ENCODE results near the gene FHIT. TPM values are rescaled to one million over a fixed set of nuclear protein-coding genes. Genes with fewer than 3 reads are reported as not detected.

FHIT gene
- total RNA-seq, 1 experiment from 2014 or later = 3.6 TPM

DNA sequence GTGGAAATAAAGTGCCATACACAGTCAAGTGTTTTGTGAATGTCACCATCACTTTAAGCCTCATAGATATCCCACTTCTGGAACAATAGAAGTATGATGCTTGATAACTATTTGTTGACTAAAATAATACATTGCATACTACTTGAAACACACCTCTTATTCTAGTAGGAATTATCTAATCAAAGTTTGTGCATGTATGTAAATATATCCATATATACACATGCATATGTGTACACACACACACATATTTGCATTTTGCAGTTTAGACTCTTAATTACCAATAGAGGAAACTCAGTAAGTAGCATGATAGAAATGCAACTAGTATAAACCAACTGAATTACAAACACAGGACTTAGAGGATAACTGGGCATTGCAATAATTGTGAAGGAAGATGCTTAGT is 1084.1 kb downstream of the FHIT start:
- no peaks in the 10 kb centered on the region for H3F3A ChIP-seq (ENCODE audit: low read length, unreplicated experiment)
- CTCF ChIA-PET = no interaction called here
- H3K4me3 ChIP-seq (ENCODE audit: low read length) = no peak overlapping the region
- H3K9me2 ChIP-seq (replicated peaks; ENCODE audit: low read length) = no peaks in the 10 kb centered on the region
- intact Hi-C loops (cut with micrococcal nuclease) = no loop called here
- POLR2A ChIA-PET (ENCODE audit: unreplicated experiment) = no interaction called here
- no peaks in the 10 kb centered on the region for H3K36me3 ChIP-seq (ENCODE audit: low read depth, low read length)
- 0 out of 2 replicates have a peak, but pooled peaks cover 6% of the 10 kb centered on the region for H3K27me3 ChIP-seq (ENCODE audit: low read length)
- ATAC-seq (no peak), DNase-seq (no peak)
- no peak overlapping the region for H2AFZ ChIP-seq (ENCODE audit: low read length)
- no peak overlapping the region for H3K4me2 ChIP-seq (ENCODE audit: low read length)
- H3K9me3 ChIP-seq (ENCODE audit: low read length) = no peaks in the 10 kb centered on the region
- no peak for TF ChIP-seq EZH2 (IDR thresholded peaks at IDR 0.05; ENCODE audit: low read length, unreplicated experiment)
- no peak for TF ChIP-seq CTCF (conservative IDR thresholded peaks at IDR 0.05; ENCODE audit: low read depth, low read length)
- TF ChIP-seq EZH2phosphoT487 (IDR thresholded peaks at IDR 0.05; ENCODE audit: borderline replicate concordance, low read length) = no peak
- no peaks in the 10 kb centered on the region for H3K4me1 ChIP-seq (ENCODE audit: insufficient read depth, low read length)
- no peaks in the 10 kb centered on the region for H3K79me2 ChIP-seq (ENCODE audit: low read length)
- no peak overlapping the region for H3K27ac ChIP-seq (ENCODE audit: low read length)
- BruUV-seq (replicated peaks) = no TSS peak
- no peak overlapping the region for H3K9ac ChIP-seq (ENCODE audit: low read length)
- no peaks in the 10 kb centered on the region for H4K20me1 ChIP-seq (ENCODE audit: low read length)

GRCh38 chr3:60160822-60161748 is 1090.2 kb downstream of the FHIT start:
- TF ChIP-seq EZH2phosphoT487 (IDR thresholded peaks at IDR 0.05; ENCODE audit: borderline replicate concordance, low read length) (no peak), CTCF (conservative IDR thresholded peaks at IDR 0.05; ENCODE audit: low read depth, low read length) (no peak), EZH2 (IDR thresholded peaks at IDR 0.05; ENCODE audit: low read length, unreplicated experiment) (no peak)
- H3F3A ChIP-seq (ENCODE audit: low read length, unreplicated experiment) = no peaks in the 10 kb centered on the region
- H3K79me2 ChIP-seq (ENCODE audit: low read length) = no peaks in the 10 kb centered on the region
- ATAC-seq (no peak), DNase-seq (no peak)
- no peak overlapping the region for H3K9ac ChIP-seq (ENCODE audit: low read length)
- no peaks in the 10 kb centered on the region for H3K9me3 ChIP-seq (ENCODE audit: low read length)
- no peak overlapping the region for H3K27ac ChIP-seq (ENCODE audit: low read length)
- CTCF ChIA-PET = no interaction called here
- no peak overlapping the region for H3K4me2 ChIP-seq (ENCODE audit: low read length)
- no TSS peak for BruUV-seq (replicated peaks)
- H3K27me3 ChIP-seq (ENCODE audit: low read length) = no peaks in the 10 kb centered on the region
- H3K9me2 ChIP-seq (replicated peaks; ENCODE audit: low read length) = no peaks in the 10 kb centered on the region
- no peaks in the 10 kb centered on the region for H3K36me3 ChIP-seq (ENCODE audit: low read depth, low read length)
- POLR2A ChIA-PET (ENCODE audit: unreplicated experiment) = no interaction called here
- H3K4me1 ChIP-seq (ENCODE audit: insufficient read depth, low read length) = no peaks in the 10 kb centered on the region
- intact Hi-C loops (cut with micrococcal nuclease) = no loop called here
- H4K20me1 ChIP-seq (ENCODE audit: low read length) = no peaks in the 10 kb centered on the region
- no peak overlapping the region for H2AFZ ChIP-seq (ENCODE audit: low read length)
- no peak overlapping the region for H3K4me3 ChIP-seq (ENCODE audit: low read length)

All from PC-3 (cell line).